ENCODE measurements around the gene U2AF2.

Gene U2AF2

DNA sequence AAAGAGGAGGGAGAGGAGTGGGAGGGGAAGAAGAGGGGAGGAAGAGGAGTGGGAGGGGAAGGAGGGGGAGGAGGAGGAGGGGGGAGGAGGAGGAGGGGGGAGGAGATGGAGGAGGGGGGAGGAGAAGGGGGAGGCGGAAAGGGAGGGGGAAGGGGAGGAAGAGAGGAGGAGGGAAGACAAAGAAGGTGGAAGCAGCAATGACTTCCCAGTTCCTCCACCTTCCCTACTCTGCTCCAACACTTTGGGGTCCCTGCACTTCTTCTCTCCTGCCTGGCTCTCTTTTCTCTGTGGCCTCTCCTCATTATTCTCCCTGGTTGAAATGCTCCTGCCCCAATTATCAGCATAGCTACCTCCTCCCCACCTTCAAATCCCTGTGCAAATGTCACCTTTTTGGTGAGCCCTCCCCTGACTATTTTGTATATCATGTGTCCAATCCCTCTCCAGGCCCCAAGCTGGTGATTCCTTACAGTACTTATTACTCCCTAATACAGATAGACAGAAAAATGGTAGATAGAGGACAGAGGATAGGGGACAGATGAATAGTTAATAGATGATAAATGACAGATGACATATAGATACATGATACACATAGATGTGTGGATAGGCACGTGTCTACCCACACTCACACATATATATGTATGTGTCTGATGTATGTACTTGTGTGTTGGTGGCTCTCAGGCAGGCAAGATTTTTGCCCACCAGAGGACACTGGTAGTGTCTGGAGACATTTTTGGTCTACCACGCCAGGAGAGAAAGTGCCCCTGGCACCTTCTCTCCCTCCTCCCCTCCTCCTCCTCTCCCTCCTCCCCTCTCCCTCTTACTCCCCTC, 58.2 kb downstream of the U2AF2 start (continued):
- no peak for TF ChIP-seq ZNF335 (tag by site-specific recombination; conservative IDR thresholded peaks at IDR 0.05)
- no peak for TF ChIP-seq ZNF311 (tag by site-specific recombination; IDR thresholded peaks at IDR 0.05; ENCODE audit: borderline replicate concordance)
- TF ChIP-seq, protein P1, sequence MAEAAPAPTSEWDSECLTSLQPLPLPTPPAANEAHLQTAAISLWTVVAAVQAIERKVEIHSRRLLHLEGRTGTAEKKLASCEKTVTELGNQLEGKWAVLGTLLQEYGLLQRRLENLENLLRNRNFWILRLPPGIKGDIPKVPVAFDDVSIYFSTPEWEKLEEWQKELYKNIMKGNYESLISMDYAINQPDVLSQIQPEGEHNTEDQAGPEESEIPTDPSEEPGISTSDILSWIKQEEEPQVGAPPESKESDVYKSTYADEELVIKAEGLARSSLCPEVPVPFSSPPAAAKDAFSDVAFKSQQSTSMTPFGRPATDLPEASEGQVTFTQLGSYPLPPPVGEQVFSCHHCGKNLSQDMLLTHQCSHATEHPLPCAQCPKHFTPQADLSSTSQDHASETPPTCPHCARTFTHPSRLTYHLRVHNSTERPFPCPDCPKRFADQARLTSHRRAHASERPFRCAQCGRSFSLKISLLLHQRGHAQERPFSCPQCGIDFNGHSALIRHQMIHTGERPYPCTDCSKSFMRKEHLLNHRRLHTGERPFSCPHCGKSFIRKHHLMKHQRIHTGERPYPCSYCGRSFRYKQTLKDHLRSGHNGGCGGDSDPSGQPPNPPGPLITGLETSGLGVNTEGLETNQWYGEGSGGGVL (tag by site-specific recombination; IDR thresholded peaks at IDR 0.05): no peak
- TF ChIP-seq ZNF366 (tag by site-specific recombination; conservative IDR thresholded peaks at IDR 0.05): no peak
- no peak for TF ChIP-seq HOXD13 (CRISPR knock-in tag; IDR thresholded peaks at IDR 0.05; ENCODE audit: borderline replicate concordance)
- no peak for TF ChIP-seq ZXDB (tag by site-specific recombination; IDR thresholded peaks at IDR 0.05)

DNA sequence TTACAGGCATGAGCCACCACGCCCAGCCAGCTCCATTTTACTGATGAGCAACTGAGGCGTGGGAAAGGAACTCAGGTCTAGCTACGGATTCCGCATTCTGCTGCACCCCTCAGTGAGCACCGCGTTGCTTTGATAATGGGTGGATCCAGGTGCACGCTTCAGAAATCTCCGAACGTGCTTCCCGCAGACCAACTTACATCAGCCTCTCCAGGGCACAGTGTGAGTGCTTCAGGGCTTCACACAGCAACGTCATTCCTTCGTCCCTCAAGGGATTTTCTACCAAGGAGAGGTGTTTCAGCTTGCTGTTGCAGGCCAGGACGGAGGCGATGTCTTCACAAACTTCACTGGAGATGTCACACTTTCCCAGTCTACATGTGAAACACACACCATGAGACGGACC, 61.7 kb downstream of the U2AF2 start:
- TF ChIP-seq ZNF426 (tag by site-specific recombination; IDR thresholded peaks at IDR 0.05): no peak
- TF ChIP-seq ZNF202 (tag by site-specific recombination; IDR thresholded peaks at IDR 0.05; ENCODE audit: borderline replicate concordance): no peak
- TF ChIP-seq ZBTB20 (tag by site-specific recombination; IDR thresholded peaks at IDR 0.05): no peak
- no peak for TF ChIP-seq ZNF707 (tag by site-specific recombination; IDR thresholded peaks at IDR 0.05)
- TF ChIP-seq, protein P2, sequence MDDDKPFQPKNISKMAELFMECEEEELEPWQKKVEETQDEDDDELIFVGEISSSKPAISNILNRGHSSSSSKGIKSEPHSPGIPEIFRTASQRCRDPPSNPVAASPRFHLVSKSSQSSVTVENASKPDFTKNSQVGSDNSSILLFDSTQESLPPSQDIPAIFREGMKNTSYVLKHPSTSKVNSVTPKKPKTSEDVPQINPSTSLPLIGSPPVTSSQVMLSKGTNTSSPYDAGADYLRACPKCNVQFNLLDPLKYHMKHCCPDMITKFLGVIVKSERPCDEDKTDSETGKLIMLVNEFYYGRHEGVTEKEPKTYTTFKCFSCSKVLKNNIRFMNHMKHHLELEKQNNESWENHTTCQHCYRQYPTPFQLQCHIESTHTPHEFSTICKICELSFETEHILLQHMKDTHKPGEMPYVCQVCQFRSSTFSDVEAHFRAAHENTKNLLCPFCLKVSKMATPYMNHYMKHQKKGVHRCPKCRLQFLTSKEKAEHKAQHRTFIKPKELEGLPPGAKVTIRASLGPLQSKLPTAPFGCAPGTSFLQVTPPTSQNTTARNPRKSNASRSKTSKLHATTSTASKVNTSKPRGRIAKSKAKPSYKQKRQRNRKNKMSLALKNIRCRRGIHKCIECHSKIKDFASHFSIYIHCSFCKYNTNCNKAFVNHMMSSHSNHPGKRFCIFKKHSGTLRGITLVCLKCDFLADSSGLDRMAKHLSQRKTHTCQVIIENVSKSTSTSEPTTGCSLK (tag by site-specific recombination; IDR thresholded peaks at IDR 0.05): no peak
- TF ChIP-seq, protein P3, sequence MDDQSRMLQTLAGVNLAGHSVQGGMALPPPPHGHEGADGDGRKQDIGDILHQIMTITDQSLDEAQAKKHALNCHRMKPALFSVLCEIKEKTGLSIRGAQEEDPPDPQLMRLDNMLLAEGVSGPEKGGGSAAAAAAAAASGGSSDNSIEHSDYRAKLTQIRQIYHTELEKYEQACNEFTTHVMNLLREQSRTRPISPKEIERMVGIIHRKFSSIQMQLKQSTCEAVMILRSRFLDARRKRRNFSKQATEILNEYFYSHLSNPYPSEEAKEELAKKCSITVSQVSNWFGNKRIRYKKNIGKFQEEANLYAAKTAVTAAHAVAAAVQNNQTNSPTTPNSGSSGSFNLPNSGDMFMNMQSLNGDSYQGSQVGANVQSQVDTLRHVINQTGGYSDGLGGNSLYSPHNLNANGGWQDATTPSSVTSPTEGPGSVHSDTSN (CRISPR knock-in tag; IDR thresholded peaks at IDR 0.05): no peak
- TF ChIP-seq, protein P4, sequence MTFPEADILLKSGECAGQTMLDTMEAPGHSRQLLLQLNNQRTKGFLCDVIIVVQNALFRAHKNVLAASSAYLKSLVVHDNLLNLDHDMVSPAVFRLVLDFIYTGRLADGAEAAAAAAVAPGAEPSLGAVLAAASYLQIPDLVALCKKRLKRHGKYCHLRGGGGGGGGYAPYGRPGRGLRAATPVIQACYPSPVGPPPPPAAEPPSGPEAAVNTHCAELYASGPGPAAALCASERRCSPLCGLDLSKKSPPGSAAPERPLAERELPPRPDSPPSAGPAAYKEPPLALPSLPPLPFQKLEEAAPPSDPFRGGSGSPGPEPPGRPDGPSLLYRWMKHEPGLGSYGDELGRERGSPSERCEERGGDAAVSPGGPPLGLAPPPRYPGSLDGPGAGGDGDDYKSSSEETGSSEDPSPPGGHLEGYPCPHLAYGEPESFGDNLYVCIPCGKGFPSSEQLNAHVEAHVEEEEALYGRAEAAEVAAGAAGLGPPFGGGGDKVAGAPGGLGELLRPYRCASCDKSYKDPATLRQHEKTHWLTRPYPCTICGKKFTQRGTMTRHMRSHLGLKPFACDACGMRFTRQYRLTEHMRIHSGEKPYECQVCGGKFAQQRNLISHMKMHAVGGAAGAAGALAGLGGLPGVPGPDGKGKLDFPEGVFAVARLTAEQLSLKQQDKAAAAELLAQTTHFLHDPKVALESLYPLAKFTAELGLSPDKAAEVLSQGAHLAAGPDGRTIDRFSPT (tag by site-specific recombination; IDR thresholded peaks at IDR 0.05): no peak
- no peak for TF ChIP-seq ZNF843 (tag by site-specific recombination; IDR thresholded peaks at IDR 0.05)
- no peaks in the 10 kb centered on the region for H3K36me3 ChIP-seq (ENCODE audit: control insufficient read depth in 2 of 2, insufficient read depth in 1 of 2, low read length in 2 of 2)
- no peaks in the 10 kb centered on the region for H3K4me1 ChIP-seq (ENCODE audit: control insufficient read depth, insufficient read depth, low read length)
- H3K27ac ChIP-seq (ENCODE audit: extremely low read depth, low read depth, low read length): no peak overlapping the region
- no peak overlapping the region for H3K4me3 ChIP-seq (ENCODE audit: low read depth, low read length)
- ChIA-PET CTCF (no interaction called here), POLR2A (no interaction called here)
- H3K9me3 ChIP-seq (ENCODE audit: control insufficient read depth, insufficient read depth, low read depth, low read length): no peaks in the 10 kb centered on the region

DNA sequence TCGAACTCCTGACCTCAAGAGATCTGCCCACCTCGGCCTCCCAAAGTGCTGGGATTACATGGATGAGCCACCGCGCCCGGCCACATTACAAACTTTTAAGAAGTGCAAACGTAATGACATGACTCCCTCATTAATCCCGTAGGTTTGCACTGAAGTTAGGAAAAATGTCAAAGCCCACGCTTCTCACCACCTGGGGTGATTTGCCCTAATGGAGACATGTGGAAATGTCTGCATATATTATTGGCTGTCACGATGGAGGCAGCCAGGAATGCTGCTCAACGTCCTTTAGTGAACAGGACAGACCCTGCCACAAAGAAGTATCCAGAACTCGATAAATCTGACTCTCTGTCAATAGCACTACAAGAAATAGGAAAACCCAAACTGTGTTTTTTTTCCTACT, 62.4 kb downstream of the U2AF2 start:
- Histone ChIP-seq H3K36me3 (ENCODE audit: control insufficient read depth in 2 of 2, insufficient read depth in 1 of 2, low read length in 2 of 2) (no peaks in the 10 kb centered on the region), H3K4me1 (ENCODE audit: control insufficient read depth, insufficient read depth, low read length) (no peaks in the 10 kb centered on the region), H3K9me3 (ENCODE audit: control insufficient read depth, insufficient read depth, low read depth, low read length) (no peaks in the 10 kb centered on the region), H3K4me3 (ENCODE audit: low read depth, low read length) (no peak overlapping the region), H3K27ac (ENCODE audit: extremely low read depth, low read depth, low read length) (no peak overlapping the region)
- POLR2A ChIA-PET: no interaction called here
- CTCF ChIA-PET: no interaction called here
- no peak for TF ChIP-seq SP3 (tag by site-specific recombination; IDR thresholded peaks at IDR 0.05)
- TF ChIP-seq, protein P5, sequence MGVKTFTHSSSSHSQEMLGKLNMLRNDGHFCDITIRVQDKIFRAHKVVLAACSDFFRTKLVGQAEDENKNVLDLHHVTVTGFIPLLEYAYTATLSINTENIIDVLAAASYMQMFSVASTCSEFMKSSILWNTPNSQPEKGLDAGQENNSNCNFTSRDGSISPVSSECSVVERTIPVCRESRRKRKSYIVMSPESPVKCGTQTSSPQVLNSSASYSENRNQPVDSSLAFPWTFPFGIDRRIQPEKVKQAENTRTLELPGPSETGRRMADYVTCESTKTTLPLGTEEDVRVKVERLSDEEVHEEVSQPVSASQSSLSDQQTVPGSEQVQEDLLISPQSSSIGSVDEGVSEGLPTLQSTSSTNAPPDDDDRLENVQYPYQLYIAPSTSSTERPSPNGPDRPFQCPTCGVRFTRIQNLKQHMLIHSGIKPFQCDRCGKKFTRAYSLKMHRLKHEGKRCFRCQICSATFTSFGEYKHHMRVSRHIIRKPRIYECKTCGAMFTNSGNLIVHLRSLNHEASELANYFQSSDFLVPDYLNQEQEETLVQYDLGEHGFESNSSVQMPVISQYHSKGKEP (tag by site-specific recombination; IDR thresholded peaks at IDR 0.05): no peak
- no peak for TF ChIP-seq ZNF404 (tag by site-specific recombination; IDR thresholded peaks at IDR 0.05)
- no peak for TF ChIP-seq ZBTB48 (tag by site-specific recombination; IDR thresholded peaks at IDR 0.05)
- TF ChIP-seq, protein P6, sequence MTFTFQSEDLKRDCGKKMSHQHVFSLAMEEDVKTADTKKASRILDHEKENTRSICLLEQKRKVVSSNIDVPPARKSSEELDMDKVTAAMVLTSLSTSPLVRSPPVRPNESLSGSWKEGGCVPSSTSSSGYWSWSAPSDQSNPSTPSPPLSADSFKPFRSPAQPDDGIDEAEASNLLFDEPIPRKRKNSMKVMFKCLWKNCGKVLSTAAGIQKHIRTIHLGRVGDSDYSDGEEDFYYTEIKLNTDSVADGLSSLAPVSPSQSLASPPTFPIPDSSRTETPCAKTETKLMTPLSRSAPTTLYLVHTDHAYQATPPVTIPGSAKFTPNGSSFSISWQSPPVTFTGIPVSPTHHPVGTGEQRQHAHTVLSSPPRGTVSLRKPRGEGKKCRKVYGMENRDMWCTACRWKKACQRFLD (tag by site-specific recombination; IDR thresholded peaks at IDR 0.05): no peak

All from HEK293 (cell line).